ENCODE data around the gene TFF2.

Gene TFF2

DNA sequence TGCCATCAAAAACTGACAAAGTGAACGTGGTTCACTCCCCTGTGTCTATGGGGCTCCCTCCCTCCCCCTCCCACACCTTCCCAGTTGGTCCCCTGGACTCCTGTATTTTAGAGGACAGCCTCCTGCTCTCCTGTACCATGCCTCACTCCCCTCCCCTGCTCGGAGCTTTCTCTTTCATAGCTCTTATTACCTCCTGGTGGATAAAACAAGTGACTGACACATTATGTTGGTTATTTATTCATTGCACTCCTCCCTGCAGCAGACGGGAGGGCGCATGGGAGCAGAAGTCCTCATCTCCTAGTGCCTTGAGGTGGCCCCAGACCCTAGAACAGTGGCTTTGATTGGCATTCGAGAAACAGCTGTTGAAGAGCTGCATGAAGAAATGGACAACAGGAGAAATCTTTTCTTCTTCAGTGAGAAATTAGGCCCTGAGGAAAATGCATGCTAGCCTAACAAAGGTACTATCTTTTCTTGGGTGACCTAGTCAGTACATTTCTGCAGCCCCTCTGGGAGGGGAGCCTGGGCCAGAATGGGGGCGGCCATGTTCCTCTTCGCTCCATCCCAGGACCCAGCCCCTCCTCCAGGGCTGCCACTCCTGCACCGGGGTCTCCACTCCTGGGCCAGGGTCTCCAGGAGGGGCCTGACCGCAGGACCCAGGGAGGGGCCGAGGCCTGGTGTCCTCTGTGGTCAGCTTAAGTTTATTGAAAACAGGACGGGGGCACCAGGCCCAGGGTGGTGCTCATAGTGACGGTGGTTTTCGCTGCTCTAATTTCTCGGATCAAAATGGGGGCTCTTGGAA lies 16.8 kb upstream of the TFF2 start (continued):
- TF ChIP-seq, protein P1, sequence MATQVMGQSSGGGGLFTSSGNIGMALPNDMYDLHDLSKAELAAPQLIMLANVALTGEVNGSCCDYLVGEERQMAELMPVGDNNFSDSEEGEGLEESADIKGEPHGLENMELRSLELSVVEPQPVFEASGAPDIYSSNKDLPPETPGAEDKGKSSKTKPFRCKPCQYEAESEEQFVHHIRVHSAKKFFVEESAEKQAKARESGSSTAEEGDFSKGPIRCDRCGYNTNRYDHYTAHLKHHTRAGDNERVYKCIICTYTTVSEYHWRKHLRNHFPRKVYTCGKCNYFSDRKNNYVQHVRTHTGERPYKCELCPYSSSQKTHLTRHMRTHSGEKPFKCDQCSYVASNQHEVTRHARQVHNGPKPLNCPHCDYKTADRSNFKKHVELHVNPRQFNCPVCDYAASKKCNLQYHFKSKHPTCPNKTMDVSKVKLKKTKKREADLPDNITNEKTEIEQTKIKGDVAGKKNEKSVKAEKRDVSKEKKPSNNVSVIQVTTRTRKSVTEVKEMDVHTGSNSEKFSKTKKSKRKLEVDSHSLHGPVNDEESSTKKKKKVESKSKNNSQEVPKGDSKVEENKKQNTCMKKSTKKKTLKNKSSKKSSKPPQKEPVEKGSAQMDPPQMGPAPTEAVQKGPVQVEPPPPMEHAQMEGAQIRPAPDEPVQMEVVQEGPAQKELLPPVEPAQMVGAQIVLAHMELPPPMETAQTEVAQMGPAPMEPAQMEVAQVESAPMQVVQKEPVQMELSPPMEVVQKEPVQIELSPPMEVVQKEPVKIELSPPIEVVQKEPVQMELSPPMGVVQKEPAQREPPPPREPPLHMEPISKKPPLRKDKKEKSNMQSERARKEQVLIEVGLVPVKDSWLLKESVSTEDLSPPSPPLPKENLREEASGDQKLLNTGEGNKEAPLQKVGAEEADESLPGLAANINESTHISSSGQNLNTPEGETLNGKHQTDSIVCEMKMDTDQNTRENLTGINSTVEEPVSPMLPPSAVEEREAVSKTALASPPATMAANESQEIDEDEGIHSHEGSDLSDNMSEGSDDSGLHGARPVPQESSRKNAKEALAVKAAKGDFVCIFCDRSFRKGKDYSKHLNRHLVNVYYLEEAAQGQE (tag by site-specific recombination; IDR thresholded peaks at IDR 0.05): no peak
- no peak for TF ChIP-seq PRDM1 (tag by site-specific recombination; IDR thresholded peaks at IDR 0.05)
- no peak for TF ChIP-seq ZNF138 (tag by site-specific recombination; IDR thresholded peaks at IDR 0.05; ENCODE audit: borderline replicate concordance)
- TF ChIP-seq OVOL3 (tag by site-specific recombination; IDR thresholded peaks at IDR 0.05): no peak
- no peak for TF ChIP-seq ZNF514 (tag by site-specific recombination; IDR thresholded peaks at IDR 0.05)
- TF ChIP-seq, protein P2, sequence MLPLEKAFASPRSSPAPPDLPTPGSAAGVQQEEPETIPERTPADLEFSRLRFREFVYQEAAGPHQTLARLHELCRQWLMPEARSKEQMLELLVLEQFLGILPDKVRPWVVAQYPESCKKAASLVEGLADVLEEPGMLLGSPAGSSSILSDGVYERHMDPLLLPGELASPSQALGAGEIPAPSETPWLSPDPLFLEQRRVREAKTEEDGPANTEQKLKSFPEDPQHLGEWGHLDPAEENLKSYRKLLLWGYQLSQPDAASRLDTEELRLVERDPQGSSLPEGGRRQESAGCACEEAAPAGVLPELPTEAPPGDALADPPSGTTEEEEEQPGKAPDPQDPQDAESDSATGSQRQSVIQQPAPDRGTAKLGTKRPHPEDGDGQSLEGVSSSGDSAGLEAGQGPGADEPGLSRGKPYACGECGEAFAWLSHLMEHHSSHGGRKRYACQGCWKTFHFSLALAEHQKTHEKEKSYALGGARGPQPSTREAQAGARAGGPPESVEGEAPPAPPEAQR (tag by site-specific recombination; IDR thresholded peaks at IDR 0.05): no peak
- no peak for TF ChIP-seq ZBTB17 (tag by site-specific recombination; IDR thresholded peaks at IDR 0.05)

- ChIA-PET CTCF (interaction anchor here (0.7 to 1.7 kb wide), 3 partner anchors 9 to 165 kb away, joined by 3 to 5 read pairs (median 4); no protein-coding TSS in a partner anchor), POLR2A (no interaction called here)
- no peak within 1 kb of the TSS for H3K27ac ChIP-seq (ENCODE audit: extremely low read depth, low read depth, low read length)
- no peaks in the 10 kb centered on the region for H3K4me1 ChIP-seq (ENCODE audit: control insufficient read depth, insufficient read depth, low read length)
- no peaks in the 10 kb centered on the region for H3K9me3 ChIP-seq (ENCODE audit: control insufficient read depth, insufficient read depth, low read depth, low read length)
- no peak within 1 kb of the TSS for H3K4me3 ChIP-seq (ENCODE audit: low read depth, low read length)
- H3K36me3 ChIP-seq (ENCODE audit: control insufficient read depth in 2 of 2, insufficient read depth in 1 of 2, low read length in 2 of 2): no peaks in the 10 kb centered on the region
- TF ChIP-seq PRDM4 (tag by site-specific recombination; IDR thresholded peaks at IDR 0.05) (no peak), ZNF404 (tag by site-specific recombination; IDR thresholded peaks at IDR 0.05) (no peak), KLF10 (tag by site-specific recombination; IDR thresholded peaks at IDR 0.05) (no peak), ZNF473 (tag by site-specific recombination; IDR thresholded peaks at IDR 0.05) (no peak), ZNF768 (tag by site-specific recombination; IDR thresholded peaks at IDR 0.05) (no peak), ZNF366 (tag by site-specific recombination; conservative IDR thresholded peaks at IDR 0.05) (no peak), ZNF792 (tag by site-specific recombination; IDR thresholded peaks at IDR 0.05) (no peak), ZFP3 (tag by site-specific recombination; IDR thresholded peaks at IDR 0.05; ENCODE audit: low read depth) (no peak), ZFP69B (tag by site-specific recombination; IDR thresholded peaks at IDR 0.05) (no peak), ZNF623 (tag by site-specific recombination; IDR thresholded peaks at IDR 0.05) (no peak), ZNF529 (tag by site-specific recombination; IDR thresholded peaks at IDR 0.05; ENCODE audit: insufficient replicate concordance) (no peak)
- TF ChIP-seq, protein P3, sequence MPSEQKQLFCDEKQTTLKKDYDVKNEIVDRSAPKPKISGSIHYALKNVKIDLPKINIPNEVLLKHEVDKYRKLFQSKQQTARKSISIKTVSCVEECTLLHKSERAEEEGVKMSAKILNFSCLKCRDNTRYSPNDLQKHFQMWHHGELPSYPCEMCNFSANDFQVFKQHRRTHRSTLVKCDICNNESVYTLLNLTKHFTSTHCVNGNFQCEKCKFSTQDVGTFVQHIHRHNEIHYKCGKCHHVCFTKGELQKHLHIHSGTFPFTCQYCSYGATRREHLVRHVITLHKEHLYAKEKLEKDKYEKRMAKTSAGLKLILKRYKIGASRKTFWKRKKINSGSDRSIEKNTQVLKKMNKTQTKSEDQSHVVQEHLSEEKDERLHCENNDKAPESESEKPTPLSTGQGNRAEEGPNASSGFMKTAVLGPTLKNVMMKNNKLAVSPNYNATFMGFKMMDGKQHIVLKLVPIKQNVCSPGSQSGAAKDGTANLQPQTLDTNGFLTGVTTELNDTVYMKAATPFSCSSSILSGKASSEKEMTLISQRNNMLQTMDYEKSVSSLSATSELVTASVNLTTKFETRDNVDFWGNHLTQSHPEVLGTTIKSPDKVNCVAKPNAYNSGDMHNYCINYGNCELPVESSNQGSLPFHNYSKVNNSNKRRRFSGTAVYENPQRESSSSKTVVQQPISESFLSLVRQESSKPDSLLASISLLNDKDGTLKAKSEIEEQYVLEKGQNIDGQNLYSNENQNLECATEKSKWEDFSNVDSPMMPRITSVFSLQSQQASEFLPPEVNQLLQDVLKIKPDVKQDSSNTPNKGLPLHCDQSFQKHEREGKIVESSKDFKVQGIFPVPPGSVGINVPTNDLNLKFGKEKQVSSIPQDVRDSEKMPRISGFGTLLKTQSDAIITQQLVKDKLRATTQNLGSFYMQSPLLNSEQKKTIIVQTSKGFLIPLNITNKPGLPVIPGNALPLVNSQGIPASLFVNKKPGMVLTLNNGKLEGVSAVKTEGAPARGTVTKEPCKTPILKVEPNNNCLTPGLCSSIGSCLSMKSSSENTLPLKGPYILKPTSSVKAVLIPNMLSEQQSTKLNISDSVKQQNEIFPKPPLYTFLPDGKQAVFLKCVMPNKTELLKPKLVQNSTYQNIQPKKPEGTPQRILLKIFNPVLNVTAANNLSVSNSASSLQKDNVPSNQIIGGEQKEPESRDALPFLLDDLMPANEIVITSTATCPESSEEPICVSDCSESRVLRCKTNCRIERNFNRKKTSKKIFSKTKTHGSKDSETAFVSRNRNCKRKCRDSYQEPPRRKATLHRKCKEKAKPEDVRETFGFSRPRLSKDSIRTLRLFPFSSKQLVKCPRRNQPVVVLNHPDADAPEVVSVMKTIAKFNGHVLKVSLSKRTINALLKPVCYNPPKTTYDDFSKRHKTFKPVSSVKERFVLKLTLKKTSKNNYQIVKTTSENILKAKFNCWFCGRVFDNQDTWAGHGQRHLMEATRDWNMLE (tag by site-specific recombination; conservative IDR thresholded peaks at IDR 0.05; ENCODE audit: low read depth): no peak
- TF ChIP-seq, protein P4, sequence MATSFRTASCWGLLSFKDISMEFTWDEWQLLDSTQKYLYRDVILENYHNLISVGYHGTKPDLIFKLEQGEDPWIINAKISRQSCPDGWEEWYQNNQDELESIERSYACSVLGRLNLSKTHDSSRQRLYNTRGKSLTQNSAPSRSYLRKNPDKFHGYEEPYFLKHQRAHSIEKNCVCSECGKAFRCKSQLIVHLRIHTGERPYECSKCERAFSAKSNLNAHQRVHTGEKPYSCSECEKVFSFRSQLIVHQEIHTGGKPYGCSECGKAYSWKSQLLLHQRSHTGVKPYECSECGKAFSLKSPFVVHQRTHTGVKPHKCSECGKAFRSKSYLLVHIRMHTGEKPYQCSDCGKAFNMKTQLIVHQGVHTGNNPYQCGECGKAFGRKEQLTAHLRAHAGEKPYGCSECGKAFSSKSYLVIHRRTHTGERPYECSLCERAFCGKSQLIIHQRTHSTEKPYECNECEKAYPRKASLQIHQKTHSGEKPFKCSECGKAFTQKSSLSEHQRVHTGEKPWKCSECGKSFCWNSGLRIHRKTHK (tag by site-specific recombination; IDR thresholded peaks at IDR 0.05): no peak
Measured at GRCh38 chr21:42366292-42367010, 15.7 kb upstream of the TFF2 start, which contains the start of gene TFF1. TSS of gene TFF1 (minus strand) at chr21:42366535. CDS start at chr21:42366495, 40 bp downstream.

All from HEK293 (cell line).